ENCODE data around the gene TMEM154.

The TMEM154 gene

GRCh38 chr4:152697284-152698088, 17.7 kb upstream of the TMEM154 start:
- Histone ChIP-seq H3K27ac (ENCODE audit: low read depth, low read length) (no peak overlapping the region), H3K9ac (ENCODE audit: low read length in 5 of 5) (no peak overlapping the region), H3K4me1 (ENCODE audit: control insufficient read depth in 5 of 5, insufficient read depth in 5 of 5, low read length in 5 of 5) (no peaks in the 10 kb centered on the region), H3K27me3 (ENCODE audit: control insufficient read depth in 5 of 5, insufficient read depth in 4 of 5, low read length in 5 of 5) (peaks cover 0 to 6% (median 5%) of the 10 kb centered on the region in 5 donors), H3K36me3 (ENCODE audit: control insufficient read depth in 5 of 5, insufficient read depth in 5 of 5, low read length in 5 of 5) (no peaks in the 10 kb centered on the region), H3K4me3 (ENCODE audit: low read depth in 1 of 5, low read length in 5 of 5) (no peak overlapping the region), H3K9me3 (ENCODE audit: control insufficient read depth in 5 of 5, low read length in 5 of 5) (no peaks in the 10 kb centered on the region)

- Histone ChIP-seq H3K27ac (ENCODE audit: low read depth, low read length) (no peak overlapping the region), H3K36me3 (ENCODE audit: control insufficient read depth in 5 of 5, insufficient read depth in 5 of 5, low read length in 5 of 5) (no peaks in the 10 kb centered on the region), H3K27me3 (ENCODE audit: control insufficient read depth in 5 of 5, insufficient read depth in 4 of 5, low read length in 5 of 5) (peaks cover 0 to 3% (median 2%) of the 10 kb centered on the region in 5 donors), H3K9me3 (ENCODE audit: control insufficient read depth in 5 of 5, low read length in 5 of 5) (no peaks in the 10 kb centered on the region), H3K9ac (ENCODE audit: low read length in 5 of 5) (no peak overlapping the region), H3K4me3 (ENCODE audit: low read depth in 1 of 5, low read length in 5 of 5) (no peak overlapping the region), H3K4me1 (ENCODE audit: control insufficient read depth in 5 of 5, insufficient read depth in 5 of 5, low read length in 5 of 5) (no peaks in the 10 kb centered on the region)
Observed at GRCh38 chr4:152696764-152697261, 17.0 kb upstream of the TMEM154 start.

- Histone ChIP-seq H3K27ac (ENCODE audit: low read depth, low read length) (no peak overlapping the region), H3K9ac (ENCODE audit: low read length in 5 of 5) (no peak overlapping the region), H3K4me3 (ENCODE audit: low read depth in 1 of 5, low read length in 5 of 5) (no peak overlapping the region), H3K9me3 (ENCODE audit: control insufficient read depth in 5 of 5, low read length in 5 of 5) (no peaks in the 10 kb centered on the region), H3K36me3 (ENCODE audit: control insufficient read depth in 5 of 5, insufficient read depth in 5 of 5, low read length in 5 of 5) (no peaks in the 10 kb centered on the region), H3K27me3 (ENCODE audit: control insufficient read depth in 5 of 5, insufficient read depth in 4 of 5, low read length in 5 of 5) (peaks cover 0 to 3% (median 0%) of the 10 kb centered on the region in 5 donors), H3K4me1 (ENCODE audit: control insufficient read depth in 5 of 5, insufficient read depth in 5 of 5, low read length in 5 of 5) (no peaks in the 10 kb centered on the region)
Observed at GRCh38 chr4:152693871-152694270, 14.1 kb upstream of the TMEM154 start.

- Histone ChIP-seq H3K9me3 (ENCODE audit: control insufficient read depth in 5 of 5, low read length in 5 of 5) (no peaks in the 10 kb centered on the region), H3K4me1 (ENCODE audit: control insufficient read depth in 5 of 5, insufficient read depth in 5 of 5, low read length in 5 of 5) (no peaks in the 10 kb centered on the region), H3K27ac (ENCODE audit: low read depth, low read length) (no peak overlapping the region)
Observed at GRCh38 chr4:152691761-152692160, 12.0 kb upstream of the TMEM154 start.

GRCh38 chr4:152690706-152691651, 11.2 kb upstream of the TMEM154 start:
- Histone ChIP-seq H3K4me1 (ENCODE audit: control insufficient read depth in 5 of 5, insufficient read depth in 5 of 5, low read length in 5 of 5) (no peaks in the 10 kb centered on the region), H3K4me3 (ENCODE audit: low read depth in 1 of 5, low read length in 5 of 5) (no peak overlapping the region), H3K27ac (ENCODE audit: low read depth, low read length) (no peak overlapping the region), H3K9ac (ENCODE audit: low read length in 5 of 5) (no peak overlapping the region), H3K27me3 (ENCODE audit: control insufficient read depth in 5 of 5, insufficient read depth in 4 of 5, low read length in 5 of 5) (peaks cover 0 to 3% (median 0%) of the 10 kb centered on the region in 5 donors), H3K9me3 (ENCODE audit: control insufficient read depth in 5 of 5, low read length in 5 of 5) (no peaks in the 10 kb centered on the region), H3K36me3 (ENCODE audit: control insufficient read depth in 5 of 5, insufficient read depth in 5 of 5, low read length in 5 of 5) (no peaks in the 10 kb centered on the region)

More at GRCh38 chr4:152691761-152692160, 12.0 kb upstream of the TMEM154 start:
- H3K4me3 ChIP-seq (ENCODE audit: low read depth in 1 of 5, low read length in 5 of 5) = no peak overlapping the region
- H3K36me3 ChIP-seq (ENCODE audit: control insufficient read depth in 5 of 5, insufficient read depth in 5 of 5, low read length in 5 of 5) = no peaks in the 10 kb centered on the region
- peaks cover 0 to 3% (median 0%) of the 10 kb centered on the region in 5 donors for H3K27me3 ChIP-seq (ENCODE audit: control insufficient read depth in 5 of 5, insufficient read depth in 4 of 5, low read length in 5 of 5)
- H3K9ac ChIP-seq (ENCODE audit: low read length in 5 of 5) = no peak overlapping the region

GRCh38 chr4:152689615-152690501, 10.1 kb upstream of the TMEM154 start:
- Histone ChIP-seq H3K27me3 (ENCODE audit: control insufficient read depth in 5 of 5, insufficient read depth in 4 of 5, low read length in 5 of 5) (peaks cover 0 to 3% (median 0%) of the 10 kb centered on the region in 5 donors), H3K9me3 (ENCODE audit: control insufficient read depth in 5 of 5, low read length in 5 of 5) (no peaks in the 10 kb centered on the region), H3K4me1 (ENCODE audit: control insufficient read depth in 5 of 5, insufficient read depth in 5 of 5, low read length in 5 of 5) (no peaks in the 10 kb centered on the region), H3K27ac (ENCODE audit: low read depth, low read length) (no peak overlapping the region), H3K36me3 (ENCODE audit: control insufficient read depth in 5 of 5, insufficient read depth in 5 of 5, low read length in 5 of 5) (no peaks in the 10 kb centered on the region), H3K4me3 (ENCODE audit: low read depth in 1 of 5, low read length in 5 of 5) (no peak overlapping the region), H3K9ac (ENCODE audit: low read length in 5 of 5) (no peak overlapping the region)

- H3K27me3 ChIP-seq (ENCODE audit: control insufficient read depth in 5 of 5, insufficient read depth in 4 of 5, low read length in 5 of 5) = peaks cover 0 to 6% (median 0%) of the 10 kb centered on the region in 5 donors
- H3K9ac ChIP-seq (ENCODE audit: low read length in 5 of 5) = no peak overlapping the region
- no peaks in the 10 kb centered on the region for H3K36me3 ChIP-seq (ENCODE audit: control insufficient read depth in 5 of 5, insufficient read depth in 5 of 5, low read length in 5 of 5)
- H3K9me3 ChIP-seq (ENCODE audit: control insufficient read depth in 5 of 5, low read length in 5 of 5) = no peaks in the 10 kb centered on the region
- H3K27ac ChIP-seq (ENCODE audit: low read depth, low read length) = no peak overlapping the region
- H3K4me3 ChIP-seq (ENCODE audit: low read depth in 1 of 5, low read length in 5 of 5) = no peak overlapping the region
- H3K4me1 ChIP-seq (ENCODE audit: control insufficient read depth in 5 of 5, insufficient read depth in 5 of 5, low read length in 5 of 5) = no peaks in the 10 kb centered on the region
Observed at GRCh38 chr4:152687974-152688599, 8.3 kb upstream of the TMEM154 start.

- Histone ChIP-seq H3K4me1 (ENCODE audit: control insufficient read depth in 5 of 5, insufficient read depth in 5 of 5, low read length in 5 of 5) (no peaks in the 10 kb centered on the region), H3K9ac (ENCODE audit: low read length in 5 of 5) (no peak overlapping the region), H3K27me3 (ENCODE audit: control insufficient read depth in 5 of 5, insufficient read depth in 4 of 5, low read length in 5 of 5) (peaks cover 0 to 6% (median 0%) of the 10 kb centered on the region in 5 donors), H3K4me3 (ENCODE audit: low read depth in 1 of 5, low read length in 5 of 5) (no peak overlapping the region), H3K36me3 (ENCODE audit: control insufficient read depth in 5 of 5, insufficient read depth in 5 of 5, low read length in 5 of 5) (no peaks in the 10 kb centered on the region), H3K27ac (ENCODE audit: low read depth, low read length) (no peak overlapping the region), H3K9me3 (ENCODE audit: control insufficient read depth in 5 of 5, low read length in 5 of 5) (no peaks in the 10 kb centered on the region)
Observed at GRCh38 chr4:152686452-152687013, 6.7 kb upstream of the TMEM154 start.

- H3K36me3 ChIP-seq (ENCODE audit: control insufficient read depth in 5 of 5, insufficient read depth in 5 of 5, low read length in 5 of 5) = no peaks in the 10 kb centered on the region
Observed at GRCh38 chr4:152684587-152684986, 4.8 kb upstream of the TMEM154 start.

More at GRCh38 chr4:152684587-152684986, 4.8 kb upstream of the TMEM154 start:
- Histone ChIP-seq H3K27me3 (ENCODE audit: control insufficient read depth in 5 of 5, insufficient read depth in 4 of 5, low read length in 5 of 5) (peaks cover 0 to 4% (median 0%) of the 10 kb centered on the region in 5 donors), H3K4me1 (ENCODE audit: control insufficient read depth in 5 of 5, insufficient read depth in 5 of 5, low read length in 5 of 5) (peaks cover 0 to 6% (median 6%) of the 10 kb centered on the region in 5 donors), H3K27ac (ENCODE audit: low read depth, low read length) (no peak overlapping the region), H3K9ac (ENCODE audit: low read length in 5 of 5) (no peak overlapping the region), H3K4me3 (ENCODE audit: low read depth in 1 of 5, low read length in 5 of 5) (no peak overlapping the region), H3K9me3 (ENCODE audit: control insufficient read depth in 5 of 5, low read length in 5 of 5) (no peaks in the 10 kb centered on the region)

Measured in subcutaneous abdominal adipose tissue (tissue), 5 donors.